ENCODE results near the gene IL18R1.

The IL18R1 gene

DNA sequence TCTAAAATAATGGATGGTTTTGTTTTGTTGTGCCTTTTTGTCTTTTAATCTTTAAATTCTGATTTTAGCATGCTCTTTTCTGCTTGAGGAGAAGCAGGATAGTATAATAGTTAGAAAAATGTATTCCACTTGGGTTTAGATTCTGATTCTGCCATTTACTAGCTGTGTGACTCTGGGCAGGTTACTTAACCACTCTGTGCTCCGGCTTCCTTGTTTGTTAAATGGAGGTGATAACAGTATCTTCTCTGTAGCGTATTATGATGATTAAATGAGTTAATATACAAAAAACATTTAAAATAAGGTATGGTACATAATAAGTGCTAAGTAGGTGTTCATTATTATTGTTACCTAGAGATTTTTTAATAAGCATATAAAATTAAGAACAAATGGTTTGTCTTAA lies 40.4 kb downstream of the IL18R1 start:
- H3K4me3 ChIP-seq (ENCODE audit: low read depth, low read length): no peak overlapping the region
- no peak for DNase-seq (ENCODE audit: low read depth)
- TF ChIP-seq CTCF (IDR thresholded peaks at IDR 0.05; ENCODE audit: control insufficient read depth, extremely low read depth, insufficient read depth): no peak

- no peak for DNase-seq (ENCODE audit: low read depth)
- TF ChIP-seq CTCF (IDR thresholded peaks at IDR 0.05; ENCODE audit: control insufficient read depth, extremely low read depth, insufficient read depth): no peak
- H3K4me3 ChIP-seq (ENCODE audit: low read depth, low read length): no peak overlapping the region
Measured at GRCh38 chr2:102397209-102397608, 41.6 kb downstream of the IL18R1 start.

DNA sequence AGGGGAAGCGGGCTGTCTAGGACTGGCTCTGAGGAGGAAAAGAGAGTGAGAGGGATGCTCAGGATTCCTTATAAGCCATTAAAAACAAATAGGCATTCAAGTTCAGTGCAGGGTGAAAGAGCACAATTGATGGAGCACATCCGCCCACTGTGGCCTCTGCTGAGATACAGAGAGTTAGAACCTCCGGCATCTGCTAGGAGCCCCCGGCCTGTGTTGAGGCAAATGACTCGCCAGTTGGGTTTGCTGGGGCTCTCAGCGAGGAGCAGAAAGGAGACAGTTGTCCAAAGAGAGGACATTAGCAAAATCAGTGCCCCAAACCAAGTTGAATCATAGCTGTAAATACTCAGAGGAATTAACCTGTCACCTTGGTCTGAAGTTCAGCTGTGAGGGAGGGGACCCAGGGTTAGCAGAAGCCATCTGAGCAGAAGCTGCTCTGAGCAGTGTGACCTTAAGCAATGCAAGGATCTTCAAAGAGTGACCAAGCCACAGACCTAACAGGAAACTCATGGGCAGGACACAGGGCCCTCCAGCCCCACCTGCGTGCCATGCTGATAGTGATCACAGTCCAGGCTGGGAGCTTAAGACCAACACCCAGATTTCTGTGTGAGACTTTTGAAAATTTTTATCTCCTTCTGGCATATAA lies 44.0 kb downstream of the IL18R1 start:
- no peak for DNase-seq (ENCODE audit: low read depth)
- no peak overlapping the region for H3K4me3 ChIP-seq (ENCODE audit: low read depth, low read length)
- no peak for TF ChIP-seq CTCF (IDR thresholded peaks at IDR 0.05; ENCODE audit: control insufficient read depth, extremely low read depth, insufficient read depth)

GRCh38 chr2:102401456-102401855 lies 45.9 kb downstream of the IL18R1 start:
- no peak for TF ChIP-seq CTCF (IDR thresholded peaks at IDR 0.05; ENCODE audit: control insufficient read depth, extremely low read depth, insufficient read depth)
- DNase-seq (ENCODE audit: low read depth): no peak

DNA sequence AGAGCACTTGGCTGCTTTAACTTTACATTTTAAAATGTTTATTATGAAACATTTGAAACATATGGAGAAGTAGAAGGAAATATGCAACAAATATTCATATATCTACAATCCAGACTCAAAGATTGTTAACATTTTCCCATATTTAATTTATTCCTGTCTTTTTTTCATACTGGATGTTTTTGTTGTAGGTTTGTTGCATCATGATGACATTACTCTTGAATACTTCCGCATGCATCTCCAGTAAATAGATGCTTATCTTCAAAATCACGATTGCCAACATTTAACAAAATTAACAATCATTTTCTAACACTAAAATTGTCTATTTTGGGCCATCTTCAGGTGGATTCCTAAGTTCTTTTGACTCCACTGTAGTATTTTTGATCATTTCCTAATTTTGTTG lies 46.3 kb downstream of the IL18R1 start:
- no peak for TF ChIP-seq CTCF (IDR thresholded peaks at IDR 0.05; ENCODE audit: control insufficient read depth, extremely low read depth, insufficient read depth)
- H3K4me3 ChIP-seq (ENCODE audit: low read depth, low read length): no peak overlapping the region
- DNase-seq (ENCODE audit: low read depth): no peak

More at GRCh38 chr2:102401456-102401855, 45.9 kb downstream of the IL18R1 start:
- H3K4me3 ChIP-seq (ENCODE audit: low read depth, low read length): no peak overlapping the region

DNA sequence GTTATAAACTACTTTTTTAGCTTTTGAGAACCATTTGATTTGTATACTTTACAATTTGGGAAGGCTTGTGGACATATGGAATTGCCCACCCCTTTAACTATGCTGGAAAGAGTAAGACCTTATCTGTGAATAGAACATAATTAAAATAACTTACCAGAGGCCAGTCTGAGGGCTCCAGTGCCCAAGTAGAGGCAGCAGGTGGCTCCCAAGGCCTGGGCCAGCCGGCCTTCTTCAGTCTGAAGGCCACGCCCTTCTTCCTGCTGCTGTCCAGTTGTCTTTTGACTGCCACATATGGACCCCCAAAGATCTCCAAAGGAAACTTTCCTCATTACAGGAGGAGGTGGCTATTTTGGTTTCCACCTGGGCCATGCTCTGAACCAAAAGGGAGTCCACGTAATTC lies 55.4 kb downstream of the IL18R1 start:
- DNase-seq (ENCODE audit: low read depth): no peak
- no peak for TF ChIP-seq CTCF (IDR thresholded peaks at IDR 0.05; ENCODE audit: control insufficient read depth, extremely low read depth, insufficient read depth)

DNA sequence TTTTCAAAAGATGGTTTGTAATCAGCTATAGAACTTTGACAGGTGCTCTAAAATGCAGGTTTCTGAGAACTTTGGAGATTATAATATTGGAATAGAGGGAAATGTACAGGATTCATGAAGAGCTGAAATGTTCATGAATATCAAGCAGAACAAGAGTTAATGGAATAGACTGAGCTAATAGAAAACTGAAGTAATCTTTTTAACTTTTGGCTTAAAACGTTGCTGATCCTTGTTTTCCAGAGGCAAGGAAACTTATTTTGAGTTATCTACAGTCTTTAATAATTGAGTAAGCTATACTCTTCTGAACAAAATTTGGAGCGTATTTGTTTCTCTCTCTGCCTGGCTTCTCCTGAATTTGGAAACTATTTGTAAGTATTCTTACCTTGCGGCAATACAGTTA lies 56.6 kb downstream of the IL18R1 start:
- no peak overlapping the region for H3K4me3 ChIP-seq (ENCODE audit: low read depth, low read length)
- TF ChIP-seq CTCF (IDR thresholded peaks at IDR 0.05; ENCODE audit: control insufficient read depth, extremely low read depth, insufficient read depth): no peak
- DNase-seq (ENCODE audit: low read depth): no peak

More for the DNA sequence above, 55.4 kb downstream of the IL18R1 start:
- H3K4me3 ChIP-seq (ENCODE audit: low read depth, low read length): no peak overlapping the region

Measured in LNCaP clone FGC (cell line).